Uterus (tissue), 4 donors: ENCODE results near the gene ACCS. TPM values are rescaled to one million over a fixed set of nuclear protein-coding genes. Genes with fewer than 3 reads are reported as not detected.

ENCODE experiments used
- DNase-seq, 2 donors: peaks; one replicate each; pipeline ENCODE4 v3.0.0-alpha.2; 2019 to 2020
- H3K27ac ChIP-seq, 2 donors: fragments of 200-600 bp; sonication (generic); 1 replicate in 1 of 2; 2 replicates in 1 of 2; pipeline ENCODE4 v1.5.1; 2016 to 2018
- H3K27me3 ChIP-seq, 2 donors: fragments of 200-600 bp; sonication (generic); one replicate each; pipeline ENCODE4 v1.5.1; 2018 to 2019; ENCODE audit warnings: control low read depth in 1 of 2
- H3K36me3 ChIP-seq, 2 donors: fragments of 200-600 bp; sonication (generic); one replicate each; pipeline ENCODE4 v1.5.1; 2019; ENCODE audit warnings: control low read depth in 1 of 2
- H3K4me1 ChIP-seq, 2 donors: fragments of 200-600 bp; sonication (generic); one replicate each; pipeline ENCODE4 v1.5.1; 2018 to 2019; ENCODE audit warnings: control low read depth in 1 of 2
- H3K4me3 ChIP-seq, 2 donors: fragments of 200-600 bp; sonication (generic); 1 replicate in 1 of 2; 2 replicates in 1 of 2; pipeline ENCODE4 v1.5.1; 2018 to 2019; ENCODE audit warnings: mild to moderate bottlenecking in 1 of 2
- H3K9me3 ChIP-seq, 2 donors: fragments of 200-600 bp; sonication (generic); one replicate each; pipeline ENCODE4 v1.5.1; 2019; ENCODE audit warnings: control low read depth in 1 of 2
- POLR2A ChIP-seq, 2 donors: fragments of 450-650 bp; IDR thresholded peaks; one replicate each; pipeline ENCODE4 v1.6.1; 2016; ENCODE audit warnings: antibody characterized with exemption in 2 of 2, mild to moderate bottlenecking in 1 of 2, moderate library complexity in 1 of 2
- intact Hi-C: fragments of 100-400 bp; cut with DNase I; formaldehyde crosslinking; loops from one replicate; pipeline ENCODE4 v1.15.1; 2023; ENCODE audit warnings: low total_unique reads
- total RNA-seq, 4 donors: library from RNA; depleted of rRNA in 3 of 4; stranded (reverse); fragments of >200 nt in 3 of 4; gene quantifications; one replicate each; pipeline versions ENCODE4 v1.1.0 to v1.2.4, GENCODE V29; 2014 to 2023
- TF ChIP-seq, protein P1 (sequence below), 4 experiments: fragments of 200-600 bp in 2 of 4; fragments of 450-650 bp in 2 of 4; sonication (generic) in 2 of 4; IDR thresholded peaks; one replicate each; pipeline ENCODE4 v1.5.1; 2016 to 2019; ENCODE audit warnings: antibody characterized with exemption in 4 of 4, mild to moderate bottlenecking in 2 of 4, moderate library complexity in 1 of 4
- donor health status: DM: yes; HTN: yes; CAD: no.

Gene ACCS
- total RNA-seq, 4 donors from 2014 or later = 13.1 to 49.4 (median 27.0) TPM

- Histone ChIP-seq H3K4me3 (no peak overlapping the region), H3K4me1 (no peaks in the 10 kb centered on the region), H3K27me3 (no peaks in the 10 kb centered on the region), H3K9me3 (no peaks in the 10 kb centered on the region), H3K36me3 (no peaks in the 10 kb centered on the region), H3K27ac (no peak overlapping the region)
- intact Hi-C loops = no loop called here
- DNase-seq = no peak
- TF ChIP-seq, protein P1, sequence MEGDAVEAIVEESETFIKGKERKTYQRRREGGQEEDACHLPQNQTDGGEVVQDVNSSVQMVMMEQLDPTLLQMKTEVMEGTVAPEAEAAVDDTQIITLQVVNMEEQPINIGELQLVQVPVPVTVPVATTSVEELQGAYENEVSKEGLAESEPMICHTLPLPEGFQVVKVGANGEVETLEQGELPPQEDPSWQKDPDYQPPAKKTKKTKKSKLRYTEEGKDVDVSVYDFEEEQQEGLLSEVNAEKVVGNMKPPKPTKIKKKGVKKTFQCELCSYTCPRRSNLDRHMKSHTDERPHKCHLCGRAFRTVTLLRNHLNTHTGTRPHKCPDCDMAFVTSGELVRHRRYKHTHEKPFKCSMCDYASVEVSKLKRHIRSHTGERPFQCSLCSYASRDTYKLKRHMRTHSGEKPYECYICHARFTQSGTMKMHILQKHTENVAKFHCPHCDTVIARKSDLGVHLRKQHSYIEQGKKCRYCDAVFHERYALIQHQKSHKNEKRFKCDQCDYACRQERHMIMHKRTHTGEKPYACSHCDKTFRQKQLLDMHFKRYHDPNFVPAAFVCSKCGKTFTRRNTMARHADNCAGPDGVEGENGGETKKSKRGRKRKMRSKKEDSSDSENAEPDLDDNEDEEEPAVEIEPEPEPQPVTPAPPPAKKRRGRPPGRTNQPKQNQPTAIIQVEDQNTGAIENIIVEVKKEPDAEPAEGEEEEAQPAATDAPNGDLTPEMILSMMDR (IDR thresholded peaks at IDR 0.05) = no peak
- no peak for TF ChIP-seq POLR2A (IDR thresholded peaks at IDR 0.05)
Measured at GRCh38 chr11:44072757-44073658, 6.9 kb downstream of the ACCS start.

DNA sequence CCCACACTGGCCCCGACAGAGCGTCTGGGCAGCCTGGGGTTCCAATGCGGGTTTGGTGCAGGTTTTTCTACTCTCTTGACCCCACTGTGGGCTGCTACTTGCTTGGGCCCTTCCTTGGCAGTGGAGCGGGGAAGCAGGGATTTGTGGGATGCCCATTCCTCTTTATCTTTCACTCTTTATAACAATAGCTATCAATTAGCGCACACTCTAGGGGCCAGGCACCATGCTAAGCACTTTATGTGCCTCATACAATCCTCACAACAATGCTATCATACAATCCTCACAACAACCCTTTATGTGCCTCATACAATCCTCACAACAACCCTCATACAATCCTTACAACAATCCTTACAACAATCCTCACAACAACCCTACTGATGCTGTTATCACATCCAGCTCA is 12.7 kb downstream of the ACCS start:
- no peak for TF ChIP-seq POLR2A (IDR thresholded peaks at IDR 0.05)
- TF ChIP-seq, protein P1 (IDR thresholded peaks at IDR 0.05) = no peak
- intact Hi-C loops = no loop called here
- H3K36me3 ChIP-seq = no peaks in the 10 kb centered on the region

GRCh38 chr11:44079376-44079775 is 13.3 kb downstream of the ACCS start:
- H3K36me3 ChIP-seq = no peaks in the 10 kb centered on the region
- H3K4me3 ChIP-seq = no peak overlapping the region
- no peaks in the 10 kb centered on the region for H3K27me3 ChIP-seq
- no peak overlapping the region for H3K27ac ChIP-seq
- TF ChIP-seq, protein P1 (IDR thresholded peaks at IDR 0.05) = no peak
- no peak for TF ChIP-seq POLR2A (IDR thresholded peaks at IDR 0.05)
- H3K9me3 ChIP-seq = no peaks in the 10 kb centered on the region
- DNase-seq = no peak
- intact Hi-C loops = no loop called here
- H3K4me1 ChIP-seq = no peaks in the 10 kb centered on the region

More for the DNA sequence above, 12.7 kb downstream of the ACCS start:
- Histone ChIP-seq H3K9me3 (no peaks in the 10 kb centered on the region), H3K27me3 (no peaks in the 10 kb centered on the region), H3K27ac (no peak overlapping the region), H3K4me3 (no peak overlapping the region), H3K4me1 (no peaks in the 10 kb centered on the region)
- DNase-seq = no peak

GRCh38 chr11:44080951-44081350 is 14.9 kb downstream of the ACCS start:
- DNase-seq = no peak
- no peak overlapping the region for H3K27ac ChIP-seq
- no peaks in the 10 kb centered on the region for H3K4me1 ChIP-seq
- intact Hi-C loops = no loop called here
- H3K36me3 ChIP-seq = no peaks in the 10 kb centered on the region
- no peak overlapping the region for H3K4me3 ChIP-seq
- H3K9me3 ChIP-seq = no peaks in the 10 kb centered on the region
- TF ChIP-seq POLR2A (IDR thresholded peaks at IDR 0.05) = no peak
- TF ChIP-seq, protein P1 (IDR thresholded peaks at IDR 0.05) = no peak
- no peaks in the 10 kb centered on the region for H3K27me3 ChIP-seq

GRCh38 chr11:44082645-44083044 is 16.6 kb downstream of the ACCS start:
- Histone ChIP-seq H3K27me3 (no peaks in the 10 kb centered on the region), H3K4me3 (no peak overlapping the region), H3K4me1 (no peaks in the 10 kb centered on the region), H3K36me3 (no peaks in the 10 kb centered on the region), H3K9me3 (no peaks in the 10 kb centered on the region), H3K27ac (peak overlapping the region; percentile 66 to 86)
- TF ChIP-seq POLR2A (IDR thresholded peaks at IDR 0.05) = no peak
- TF ChIP-seq, protein P1 (IDR thresholded peaks at IDR 0.05) = no peak
- intact Hi-C loops = no loop called here
- DNase-seq = no peak
